RPMI7951 (cell line): ENCODE results near the gene LYG1. TPM values are rescaled to one million over a fixed set of nuclear protein-coding genes. Genes with fewer than 3 reads are reported as not detected.
"Not testable (repeated sequence)": the region's sequence is repeated elsewhere in the genome, so short reads cannot be mapped to it uniquely, and the experiment has no call there.

Experiments
- DNase-seq: peaks from one replicate; pipeline ENCODE4 v3.0.0-alpha.2; 2012; ENCODE audit warnings: low read depth
- total RNA-seq: library from RNA; depleted of rRNA; stranded (reverse); fragments of >200 nt; shearing (Covaris generic); gene quantifications from 2 replicates; pipeline ENCODE4 v1.2.3, GENCODE V29; 2014; rRNA removed

The LYG1 gene
- total RNA-seq: 0.49 and 2.4 TPM in 2 replicates

GRCh38 chr2:99301097-99301496 lies at the start of gene LYG1:
TSS of gene LYG1 (minus strand) at chr2:99301197. CDS start at chr2:99295670, 5,527 bp downstream.
- DNase-seq: not testable (repeated sequence)

GRCh38 chr2:99350194-99350593 lies 49.2 kb upstream of the LYG1 start:
- no peak for DNase-seq

GRCh38 chr2:99348173-99348572 lies 47.2 kb upstream of the LYG1 start:
- no peak for DNase-seq

- DNase-seq: no peak
These were observed 45.2 kb upstream of the LYG1 start for GRCh38 chr2:99346218-99346617.

- not testable (repeated sequence) for DNase-seq
These were observed 44.4 kb upstream of the LYG1 start for GRCh38 chr2:99345446-99345845.

GRCh38 chr2:99342536-99342935 lies 41.5 kb upstream of the LYG1 start:
- DNase-seq: no peak

- DNase-seq: no peak
These were observed 39.8 kb upstream of the LYG1 start for GRCh38 chr2:99340669-99341236.

GRCh38 chr2:99338029-99338585 lies 37.1 kb upstream of the LYG1 start:
- peak; percentile 14 for DNase-seq

- peak; percentile 95 for DNase-seq
These were observed 36.4 kb upstream of the LYG1 start, which contains the start of gene EIF5B for GRCh38 chr2:99337113-99338028. TSS of gene EIF5B (plus strand) at chr2:99337389. CDS start at chr2:99337555, 166 bp downstream.

GRCh38 chr2:99336804-99337112 lies 35.8 kb upstream of the LYG1 start:
- no peak for DNase-seq

- peak; percentile 100 for DNase-seq
These were observed 35.2 kb upstream of the LYG1 start, which contains the start of gene TXNDC9 for GRCh38 chr2:99335911-99336803. TSS of gene TXNDC9 (minus strand) at chr2:99336333. CDS start at chr2:99333210, 3,123 bp downstream.

GRCh38 chr2:99325384-99325783 lies 24.4 kb upstream of the LYG1 start:
- DNase-seq: no peak

- not testable (repeated sequence) for DNase-seq
These were observed 16.8 kb upstream of the LYG1 start for GRCh38 chr2:99317873-99318200.

GRCh38 chr2:99317161-99317872 lies 16.3 kb upstream of the LYG1 start:
- no peak for DNase-seq

- no peak for DNase-seq
These were observed 1.4 kb downstream of the LYG1 start for GRCh38 chr2:99299580-99299979.

- DNase-seq: peak; percentile 15
These were observed 3.0 kb downstream of the LYG1 start for GRCh38 chr2:99297994-99298393.

- DNase-seq: no peak
These were observed 15.5 kb downstream of the LYG1 start for GRCh38 chr2:99285526-99285925.

- DNase-seq: no peak
These were observed 20.9 kb downstream of the LYG1 start for GRCh38 chr2:99279969-99280695.

- DNase-seq: peak; percentile 89
These were observed 22.2 kb downstream of the LYG1 start for GRCh38 chr2:99278793-99279291.

- not testable (repeated sequence) for DNase-seq
These were observed 22.7 kb downstream of the LYG1 start for GRCh38 chr2:99278195-99278765.
